HuH-7.5 (cell line): ENCODE results near the gene IRF3.

Experiments
- DNase-seq: peaks from one replicate; pipeline ENCODE4 v3.0.0; 2011; ENCODE audit warnings: low spot score

Gene IRF3

DNA sequence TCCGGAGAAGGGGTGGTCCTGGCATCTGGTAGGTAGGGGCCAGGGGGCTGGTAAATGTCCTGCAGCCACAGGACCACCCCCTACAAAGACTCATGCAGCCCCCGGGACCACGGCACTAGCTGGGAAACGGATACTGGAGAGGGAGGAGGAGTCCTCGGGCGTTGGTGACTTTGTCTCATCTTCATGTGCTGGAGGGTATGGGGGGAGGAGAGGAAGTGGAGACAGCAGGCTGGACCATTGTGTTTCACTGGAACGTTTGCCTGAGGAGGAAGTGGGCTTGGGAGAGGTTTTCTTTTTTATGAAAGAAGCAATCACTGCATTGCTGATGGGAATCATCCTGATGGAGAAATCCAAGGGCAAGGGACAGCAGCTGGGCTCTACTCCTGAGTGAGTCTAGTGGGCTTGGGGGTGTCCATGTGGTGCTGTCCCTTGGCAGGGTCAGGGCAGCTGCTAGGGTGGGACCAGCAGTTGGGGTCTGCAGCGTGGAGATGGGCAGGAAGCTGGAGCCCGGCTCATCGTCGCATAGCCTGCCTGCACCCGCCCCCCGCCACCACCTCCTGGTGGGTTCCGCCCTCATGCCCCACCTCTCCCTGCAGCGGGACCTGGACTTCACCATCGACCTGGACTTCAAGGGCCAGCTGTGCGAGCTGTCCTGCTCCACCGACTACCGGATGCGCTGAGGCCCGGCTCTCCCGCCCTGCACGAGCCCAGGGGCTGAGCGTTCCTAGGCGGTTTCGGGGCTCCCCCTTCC lies 22.1 kb upstream of the IRF3 start:
- no peak for DNase-seq

DNA sequence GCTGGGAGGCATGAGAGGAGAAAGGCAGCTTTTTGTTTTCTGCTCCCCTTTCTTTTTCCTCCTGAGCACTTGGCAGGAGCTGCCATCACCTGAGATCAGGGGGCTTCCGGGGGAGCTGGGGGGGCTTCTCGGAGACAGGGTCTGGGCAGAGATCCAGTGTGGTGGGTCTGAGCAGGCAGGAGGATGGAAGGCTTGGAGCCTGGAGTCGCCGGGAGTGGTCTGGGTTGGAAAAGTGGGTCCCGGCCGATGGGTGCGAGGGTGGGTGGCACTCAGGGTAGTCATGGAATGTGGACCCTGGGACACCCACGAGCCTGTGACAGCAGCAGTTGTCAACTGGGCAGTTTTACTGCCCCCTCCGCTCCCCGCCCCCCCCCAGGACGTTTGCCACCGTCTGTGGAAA lies 21.5 kb upstream of the IRF3 start:
- DNase-seq: no peak

DNA sequence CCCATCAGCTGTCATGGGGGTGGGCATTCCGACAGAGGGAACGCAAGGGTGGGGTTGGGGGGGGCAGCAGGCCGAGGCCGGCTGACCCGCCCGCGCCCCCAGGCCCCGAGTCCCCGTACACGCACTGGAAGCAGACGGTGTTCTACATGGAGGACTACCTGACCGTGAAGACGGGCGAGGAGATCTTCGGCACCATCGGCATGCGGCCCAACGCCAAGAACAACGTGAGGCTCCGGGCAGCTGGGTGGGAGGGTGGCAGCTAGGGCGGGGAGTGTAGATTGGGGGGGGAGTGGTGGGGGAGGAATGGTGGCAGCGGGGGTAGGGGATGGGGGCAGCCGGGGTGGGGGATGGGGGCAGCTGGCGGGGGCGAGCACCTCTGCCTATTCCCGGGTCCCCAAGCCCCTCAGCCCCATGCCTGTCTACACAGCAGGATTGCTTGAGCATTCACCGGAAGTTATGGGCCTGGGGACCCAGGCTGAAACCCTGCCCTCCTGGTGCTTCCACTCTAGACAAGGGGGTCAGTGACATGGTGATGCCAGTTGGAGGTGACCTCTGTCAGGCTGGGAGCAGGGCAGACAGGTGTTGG lies 20.9 kb upstream of the IRF3 start:
- no peak for DNase-seq

DNA sequence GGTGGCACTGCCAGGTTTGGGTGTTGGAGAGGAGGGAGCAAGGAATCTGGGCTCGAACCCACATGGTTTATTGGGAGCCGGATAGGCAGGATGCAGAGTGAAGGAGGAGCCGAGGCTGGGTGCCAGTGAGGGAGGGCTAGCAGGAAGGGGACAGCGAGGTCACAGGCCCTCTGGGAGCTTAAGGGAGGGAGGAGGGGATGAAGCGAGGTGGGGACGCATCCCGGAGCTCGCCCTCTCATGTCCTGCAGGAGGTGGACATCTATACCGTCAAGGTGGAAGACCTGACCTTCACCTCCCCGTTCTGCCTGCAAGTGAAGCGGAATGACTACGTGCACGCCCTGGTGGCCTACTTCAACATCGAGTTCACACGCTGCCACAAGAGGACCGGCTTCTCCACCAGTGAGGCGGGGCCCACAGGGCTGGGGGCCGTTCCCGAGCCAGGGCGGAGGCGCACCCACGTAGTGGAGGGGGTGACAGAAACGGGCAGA lies 20.2 kb upstream of the IRF3 start:
- no peak for DNase-seq

DNA sequence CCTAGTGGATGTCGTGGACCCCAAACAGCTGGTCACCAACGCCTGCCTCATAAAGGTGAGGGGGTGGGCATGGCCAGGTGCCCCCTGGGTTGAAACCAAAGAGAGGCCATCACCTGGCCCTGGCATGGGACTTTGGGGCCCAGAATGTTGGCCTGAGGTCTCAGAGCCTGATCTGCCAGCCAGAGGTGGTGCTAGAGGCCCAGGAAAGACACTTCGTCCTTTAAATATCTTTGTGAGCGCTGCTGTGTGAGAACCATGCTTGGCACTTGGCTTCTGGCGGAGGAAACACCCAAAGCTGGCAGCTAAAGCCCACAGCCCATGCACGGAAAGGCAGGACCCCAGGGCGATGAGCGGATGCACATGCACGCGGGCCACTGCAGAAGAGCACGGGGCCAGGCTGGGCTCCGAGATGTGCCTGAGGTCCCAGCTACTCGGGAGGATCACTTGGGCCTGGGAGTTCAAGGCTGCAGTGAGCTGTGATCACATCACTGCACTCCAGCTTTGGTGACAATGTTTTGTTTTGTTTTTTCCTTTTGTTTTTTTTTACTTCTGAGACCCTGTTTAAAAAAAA lies 19.4 kb upstream of the IRF3 start:
- DNase-seq: no peak

DNA sequence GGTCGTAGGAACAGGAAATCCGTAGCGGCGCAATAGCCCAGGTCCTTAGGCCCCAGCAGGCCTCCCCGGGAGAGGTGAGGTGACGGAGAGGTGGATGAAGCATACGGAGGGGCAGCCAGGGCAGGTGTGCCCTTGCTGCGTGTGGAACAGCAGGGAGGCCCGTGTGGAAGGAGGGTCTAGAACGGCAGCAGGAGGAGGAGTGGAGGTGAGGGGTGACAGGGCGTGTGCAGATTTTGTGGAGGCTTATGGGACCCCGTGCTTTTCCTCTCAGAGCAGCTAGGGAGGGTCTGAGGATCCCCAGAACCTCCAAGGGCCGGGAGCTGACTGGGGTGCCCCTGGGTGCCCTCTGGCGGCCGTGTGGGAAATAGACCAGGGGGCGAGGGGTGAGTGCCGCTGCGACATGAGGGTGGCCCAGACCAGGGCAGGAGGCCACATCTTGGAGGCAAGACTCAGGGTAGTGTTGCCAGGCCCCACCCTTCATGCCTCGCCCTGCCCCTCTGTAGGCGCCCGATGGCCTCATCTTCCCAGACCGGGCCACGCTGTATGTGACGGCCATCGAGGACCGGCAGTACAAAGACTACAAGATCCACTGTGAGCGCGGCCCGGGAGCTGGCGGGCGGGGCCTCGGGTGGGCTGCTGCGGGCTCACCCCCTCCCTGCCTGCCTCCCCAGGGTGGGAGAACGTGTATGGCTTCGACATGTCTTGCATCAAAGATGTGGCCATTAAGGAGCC lies 18.8 kb upstream of the IRF3 start:
- DNase-seq: no peak

DNA sequence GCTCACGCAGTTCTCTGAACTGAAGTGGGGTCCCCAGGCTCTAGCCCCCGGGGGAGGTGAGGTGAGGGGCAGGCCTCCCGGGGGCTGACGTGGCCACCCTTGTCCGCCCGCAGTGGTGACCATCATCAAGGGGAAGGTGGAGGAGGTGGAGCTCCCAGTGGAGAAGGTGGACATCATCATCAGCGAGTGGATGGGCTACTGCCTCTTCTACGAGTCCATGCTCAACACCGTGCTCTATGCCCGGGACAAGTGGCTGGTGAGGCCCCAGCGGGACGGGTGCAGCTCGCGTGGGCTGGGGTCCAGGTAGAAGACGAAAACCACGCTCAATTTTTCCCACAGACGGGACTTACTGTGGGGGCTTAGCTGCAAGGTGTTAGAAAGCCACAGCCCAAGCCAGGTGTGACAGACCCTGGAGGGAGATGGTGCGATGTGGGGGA lies 18.2 kb upstream of the IRF3 start:
- no peak for DNase-seq

DNA sequence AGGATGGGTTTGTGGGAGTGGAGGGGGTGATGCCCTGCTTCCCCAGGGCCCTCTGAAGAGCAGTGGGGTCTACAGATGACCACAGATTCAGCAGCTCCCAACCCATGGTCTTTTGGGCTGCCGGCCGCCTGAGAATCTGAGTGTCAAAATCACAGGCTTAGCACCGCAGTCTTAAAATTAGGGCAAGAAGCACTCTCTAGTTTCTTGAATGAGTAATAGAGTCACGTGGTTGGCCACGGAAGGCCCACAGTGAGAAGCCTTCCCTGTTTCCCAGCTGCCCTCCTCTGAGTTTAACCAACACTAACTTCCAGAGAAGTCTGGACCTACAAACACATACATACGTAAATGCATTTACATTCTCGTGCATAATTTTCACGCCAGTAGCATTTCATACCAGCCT lies 16.6 kb upstream of the IRF3 start:
- DNase-seq: no peak

DNA sequence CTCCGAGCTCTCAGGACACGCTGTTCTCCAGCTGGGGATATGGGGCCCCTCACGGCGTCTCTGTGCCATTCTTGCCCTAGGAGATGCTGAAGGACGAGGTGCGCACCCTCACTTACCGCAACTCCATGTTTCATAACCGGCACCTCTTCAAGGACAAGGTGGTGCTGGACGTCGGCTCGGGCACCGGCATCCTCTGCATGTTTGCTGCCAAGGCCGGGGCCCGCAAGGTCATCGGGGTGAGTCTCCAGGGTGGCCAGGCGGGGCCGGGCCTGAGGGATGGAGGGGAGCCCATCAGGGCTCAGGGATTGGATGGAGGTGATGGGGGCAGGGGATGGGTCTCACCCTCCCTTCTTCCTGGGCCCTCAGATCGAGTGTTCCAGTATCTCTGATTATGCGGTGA lies 16.2 kb upstream of the IRF3 start:
- DNase-seq: no peak

DNA sequence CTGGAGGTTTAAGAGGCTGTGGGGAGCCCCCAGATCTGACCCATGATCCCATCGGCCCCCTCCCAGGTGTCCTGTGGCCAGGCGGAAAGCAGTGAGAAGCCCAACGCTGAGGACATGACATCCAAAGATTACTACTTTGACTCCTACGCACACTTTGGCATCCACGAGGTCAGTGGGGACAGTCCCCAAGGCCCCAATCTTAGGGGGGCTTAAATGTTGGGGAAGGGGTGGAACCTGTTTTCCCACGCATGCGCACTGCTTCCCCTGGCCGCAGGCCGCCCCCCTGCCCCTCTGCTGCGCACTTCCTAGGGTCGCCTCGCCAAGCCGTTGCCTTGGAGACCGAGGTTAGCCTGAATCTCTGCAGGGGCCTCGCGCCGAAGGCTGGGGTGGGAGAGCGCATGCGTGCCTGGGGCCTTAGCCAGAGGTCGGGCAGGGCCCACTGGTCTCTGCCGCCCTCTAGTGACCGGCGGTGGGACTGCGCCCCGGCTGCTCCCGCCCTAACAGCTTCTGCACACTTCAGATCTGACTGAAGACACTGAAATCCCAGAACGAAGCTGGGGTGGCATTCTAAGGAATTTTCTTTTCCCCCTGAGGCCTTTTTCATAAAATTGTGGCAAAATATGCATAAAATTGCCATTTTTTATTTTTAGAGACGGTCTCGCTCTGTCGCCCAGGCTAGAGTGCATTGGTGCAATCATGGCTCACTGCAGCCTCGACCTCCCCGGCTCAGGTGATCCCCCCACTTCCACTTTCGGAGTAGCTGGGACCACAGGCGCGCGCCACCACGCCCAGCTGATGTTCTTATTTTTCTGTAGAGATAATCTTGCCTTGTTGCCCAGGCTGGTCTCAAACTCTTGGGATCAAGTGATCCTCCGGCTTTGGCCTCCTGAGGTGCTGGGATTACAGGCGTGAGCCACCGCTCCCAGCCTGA lies 15.0 kb upstream of the IRF3 start:
- peak; percentile 98 for DNase-seq

DNA sequence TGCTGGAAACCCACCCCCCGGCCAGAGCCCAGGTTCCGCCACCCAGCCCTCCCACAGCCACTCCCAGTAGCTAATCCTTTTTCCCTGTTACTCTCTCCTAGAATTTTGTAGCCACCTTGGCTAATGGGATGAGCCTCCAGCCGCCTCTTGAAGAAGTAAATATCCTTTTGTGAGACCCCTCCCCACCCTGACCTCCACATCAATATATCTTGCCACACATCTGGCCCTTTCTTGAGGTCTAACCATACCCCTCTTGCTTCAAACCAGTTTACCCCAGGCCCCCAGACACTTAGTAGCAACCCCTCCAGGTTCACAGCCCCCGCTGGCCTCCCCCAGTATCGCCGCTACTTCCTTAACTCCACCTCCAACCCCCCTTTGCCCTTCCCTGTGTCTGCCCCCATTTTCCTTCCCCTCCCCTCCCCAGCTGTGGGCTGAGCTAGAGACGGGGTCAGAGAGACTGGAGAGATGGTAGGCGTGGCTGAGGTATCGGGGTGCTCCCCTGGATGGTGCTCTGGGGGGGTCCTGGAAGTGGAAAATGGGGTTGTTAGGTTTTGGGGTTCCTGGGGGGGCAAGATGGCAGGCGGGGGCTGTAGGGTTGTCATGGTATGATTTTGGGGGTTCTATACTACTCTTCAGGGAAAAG lies 14.2 kb upstream of the IRF3 start:
- no peak for DNase-seq

DNA sequence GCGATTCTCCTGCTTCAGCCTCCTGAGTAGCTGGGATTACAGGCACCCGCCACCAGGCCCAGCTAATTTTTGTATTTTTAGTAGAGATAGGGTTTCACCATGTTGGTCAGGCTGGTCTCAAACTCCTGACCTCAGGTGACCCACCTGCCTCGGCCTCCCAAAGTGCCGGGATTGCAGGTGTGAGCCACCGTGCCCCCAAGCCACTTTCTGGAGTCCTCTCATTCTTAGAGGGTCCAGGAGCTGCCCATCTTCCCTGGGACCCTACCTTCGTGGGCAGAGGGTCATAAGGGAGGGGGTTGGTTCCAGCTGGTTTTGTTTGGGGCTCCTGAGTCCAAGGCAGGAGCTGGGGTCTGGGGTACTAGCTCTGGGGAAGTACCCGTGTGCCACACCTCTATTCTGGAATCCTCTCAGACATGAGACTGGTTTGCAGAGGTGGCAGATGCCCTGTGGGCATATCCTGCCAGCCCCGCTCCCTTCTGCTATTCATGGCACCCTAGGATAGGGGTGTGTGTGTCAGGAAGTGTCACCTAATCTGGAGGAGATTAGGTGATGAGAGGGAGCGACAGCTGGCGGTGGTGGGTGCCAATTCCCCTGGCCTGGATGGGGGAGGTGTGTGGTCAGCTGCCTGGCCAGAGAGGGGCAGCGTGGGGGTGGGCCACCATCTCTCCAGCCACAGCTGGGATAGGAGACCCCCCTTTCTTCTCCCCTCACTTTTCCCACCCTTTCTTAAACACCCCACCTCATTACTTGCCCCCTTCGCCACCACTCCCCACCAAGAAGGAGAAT lies 13.5 kb upstream of the IRF3 start:
- no peak for DNase-seq

DNA sequence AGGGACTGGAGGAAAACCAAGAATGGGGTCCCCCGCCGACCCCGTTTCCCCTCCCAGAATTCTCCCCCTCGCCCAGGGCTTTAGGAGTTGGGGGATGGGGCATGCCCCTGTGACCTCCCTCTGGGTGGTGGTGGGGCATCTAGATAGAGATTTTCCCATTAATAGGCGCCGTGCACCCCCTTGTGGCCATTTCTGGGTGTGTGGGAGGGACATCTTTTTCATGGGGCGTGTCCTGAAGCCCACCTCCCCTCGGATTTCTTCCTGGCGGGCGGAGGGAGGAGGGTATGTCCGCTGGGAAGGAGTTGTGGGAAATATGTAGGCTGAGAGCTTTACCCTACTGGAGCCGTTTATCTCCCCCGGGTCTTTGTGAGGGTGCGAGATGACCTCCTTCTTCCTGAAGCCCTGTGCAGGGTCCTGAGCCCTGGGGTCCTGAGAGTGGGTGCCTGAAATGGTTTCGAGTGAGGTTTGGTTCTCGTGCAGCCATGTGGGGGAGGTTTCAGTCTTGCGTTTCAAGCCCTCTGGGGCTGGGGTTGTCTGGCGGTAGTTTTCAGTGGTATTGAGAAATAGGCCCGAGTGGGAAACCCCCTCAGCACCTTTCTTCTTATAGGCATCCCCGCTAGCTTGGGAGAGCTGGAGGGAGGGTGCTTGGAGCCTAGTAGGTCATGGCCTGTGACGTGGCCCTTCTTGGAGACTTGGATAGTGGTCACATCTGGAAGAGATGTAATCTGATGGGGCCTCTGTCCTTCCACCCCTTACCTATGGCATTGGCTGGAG lies 12.4 kb upstream of the IRF3 start:
- DNase-seq: peak; percentile 81

DNA sequence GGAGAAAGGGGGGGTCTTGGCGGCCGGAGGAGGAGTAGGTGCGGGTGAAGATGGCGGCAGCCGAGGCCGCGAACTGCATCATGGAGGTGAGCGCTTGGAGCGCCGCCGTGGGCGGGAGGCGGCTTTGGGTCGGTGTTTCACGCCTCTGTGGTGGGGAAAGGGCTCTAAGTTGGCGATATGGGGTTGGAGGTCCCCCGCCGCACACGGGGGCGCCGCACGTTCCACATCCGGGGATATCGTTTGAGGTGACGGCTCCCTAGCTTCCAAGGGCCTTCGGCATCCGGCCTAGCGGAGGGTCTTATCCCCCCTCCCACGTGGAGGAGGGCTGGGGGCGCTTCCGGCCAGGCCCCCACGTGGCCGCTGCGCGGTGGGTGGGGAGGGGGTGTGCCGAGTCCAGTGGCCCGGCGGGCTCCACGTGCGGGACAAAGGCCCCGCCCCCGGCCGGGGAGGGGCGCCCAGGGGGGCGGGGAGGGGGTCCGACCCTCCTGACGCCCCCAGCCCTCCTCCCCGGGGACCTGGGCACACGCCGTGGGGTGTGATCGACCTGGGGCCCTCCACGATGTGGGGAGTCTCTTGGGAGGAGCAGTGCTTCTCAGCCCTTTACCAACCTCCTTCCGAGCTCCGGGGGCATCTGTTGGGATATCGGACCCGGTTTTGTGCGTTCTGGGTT lies 11.7 kb upstream of the IRF3 start, which contains the start of gene PRMT1:
TSS of gene PRMT1 (plus strand) at position 41 of the 670 bp plus-strand sequence. CDS start at position 51, 10 bp downstream.
- no peak for DNase-seq

DNA sequence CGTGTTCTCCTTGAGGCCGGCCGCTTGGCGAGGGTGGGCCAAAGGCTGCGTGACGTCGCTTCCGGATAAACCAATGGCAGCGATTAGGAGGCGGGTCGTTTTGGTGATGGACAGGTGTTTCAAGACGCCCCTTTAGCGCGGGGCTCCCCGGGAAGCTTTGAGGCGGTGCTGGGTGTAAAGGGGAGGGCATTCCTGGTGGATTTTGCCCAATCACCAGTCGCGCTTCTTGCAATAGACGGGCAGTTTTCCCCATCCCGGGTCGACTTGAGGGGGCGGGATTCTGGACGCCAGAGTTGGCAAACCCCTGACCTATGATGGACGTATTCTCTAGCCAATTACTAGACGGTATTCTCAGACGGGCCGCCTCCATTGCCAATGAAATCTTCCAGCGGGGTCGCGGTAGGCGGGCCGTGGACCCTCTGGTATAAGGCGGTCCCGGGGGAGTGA lies 11.2 kb upstream of the IRF3 start:
- peak; percentile 99 for DNase-seq

DNA sequence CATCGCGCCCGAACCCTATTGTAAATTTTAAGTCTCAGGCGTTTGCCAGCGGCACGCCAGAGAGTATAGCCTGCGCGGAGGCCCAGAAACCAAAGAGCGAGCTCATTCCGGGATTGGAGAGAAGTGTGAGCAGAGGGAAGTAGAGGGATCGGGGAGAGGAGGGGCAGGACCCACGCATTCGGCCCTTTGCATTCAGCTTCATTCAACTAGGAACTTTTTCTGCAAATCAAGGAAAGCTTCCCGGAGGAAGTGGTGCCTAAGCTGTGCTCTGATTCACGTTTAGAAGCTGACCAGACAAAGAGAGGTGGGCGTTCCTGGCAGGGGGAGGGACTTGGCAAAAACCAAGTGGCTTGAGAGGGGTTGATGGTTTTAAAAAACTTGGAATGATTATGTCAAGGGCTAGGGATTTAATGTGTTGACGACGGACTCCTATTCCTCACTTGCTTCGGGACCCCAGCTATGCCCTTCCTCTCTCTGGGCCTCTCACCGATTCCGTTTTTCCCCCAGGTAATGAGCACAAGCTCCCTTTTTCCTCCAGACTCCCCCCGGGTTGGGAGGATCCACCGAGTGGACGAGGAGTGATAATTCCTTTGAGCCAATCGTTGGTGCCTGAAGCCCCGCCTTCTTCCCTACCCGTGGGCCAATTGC lies 10.6 kb upstream of the IRF3 start:
- DNase-seq: peak; percentile 84

DNA sequence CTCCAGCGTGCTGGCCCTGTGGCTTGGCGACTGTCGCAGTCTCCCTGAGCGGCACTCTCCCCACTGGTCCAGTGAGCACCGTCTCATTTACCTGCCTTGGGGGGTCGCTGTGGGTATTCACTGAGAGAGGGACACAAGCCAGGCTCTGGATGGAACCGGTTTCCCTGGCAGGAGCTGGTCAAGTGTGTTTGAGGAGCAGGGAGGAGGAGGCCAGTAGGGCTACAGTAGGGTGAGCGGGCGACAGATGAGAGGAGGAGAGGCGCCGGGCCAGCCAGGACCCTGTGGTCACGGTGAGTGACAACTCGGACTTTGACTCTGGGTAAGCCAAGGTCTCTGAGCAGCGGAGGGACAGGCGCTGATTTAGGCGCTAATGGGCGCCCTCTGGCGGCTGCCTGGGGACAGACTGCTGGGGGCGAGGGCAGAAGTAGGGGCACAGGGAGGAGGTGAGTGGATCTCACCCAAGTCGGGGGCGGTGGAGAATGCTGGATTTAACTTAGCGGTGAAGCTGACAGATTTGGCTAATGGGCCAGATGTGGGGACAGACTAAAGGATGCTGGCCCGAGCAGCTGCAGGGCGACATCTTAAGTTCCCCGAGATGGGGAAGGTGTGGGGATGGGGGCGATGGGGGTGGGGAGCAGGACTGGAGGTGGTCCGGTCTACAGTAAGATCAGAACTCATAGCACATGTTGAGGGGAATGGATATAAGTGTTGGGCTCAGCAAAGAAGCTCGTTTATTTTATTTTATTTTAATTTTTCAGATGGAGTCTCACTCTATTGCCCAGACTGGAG lies 6.7 kb upstream of the IRF3 start:
- DNase-seq: peak; percentile 98
